Heart left ventricle (tissue), 13 donors: Measurements from ENCODE around the gene TBC1D4.

Experiments
- POLR2A ChIP-seq, 2 donors: fragments of 450-650 bp; IDR thresholded peaks; one replicate each; pipeline ENCODE4 v1.6.1; 2017; ENCODE audit warnings: antibody characterized with exemption in 2 of 2, mild to moderate bottlenecking in 2 of 2, moderate library complexity in 2 of 2
- TF ChIP-seq, protein P1 (sequence below), 12 donors: fragments of 200-600 bp; sonication (generic) in 4 of 12; IDR thresholded peaks; one replicate each; pipeline versions ENCODE4 v1.5.0 to v1.8.0; 2018 to 2022; ENCODE audit warnings: antibody characterized with exemption in 12 of 12, mild to moderate bottlenecking in 5 of 12
- donor health status: ischemic (EF 13 %, LVEDD 7.1; RV severe dilation, severe dysfunction).
- donor health status: DM: no; HTN: yes; CAD: no.
- donor health status: DM: no; HTN: no; CAD: no.
- donor health status: ischemic (EF 25% LVEDD 6.9; RV normal size, moderate dysfunction).
- donor health status: ischemic (EF 25% LVEDD 5.7; RV mildly dilated, moderate dysfunction).
- donor health status: ischemic (EF 35%, LVEDD 5.7; RV mildly dilated, moderate dysfunction).
- donor health status: nonischemic (EF 11% LVEDD 7.7; RV severe dilation, severe dysfunction).
- donor health status: DM: yes; HTN: yes; CAD: no.
- donor health status: PGD.
- donor health status: ischemic (EF 29% LVEDD 5.4; RV normal size, mild dysfunction).
- donor health status: nonischemic (EF 23%, LVEDD 6.1; RV moderate dilation, normal function).

DNA sequence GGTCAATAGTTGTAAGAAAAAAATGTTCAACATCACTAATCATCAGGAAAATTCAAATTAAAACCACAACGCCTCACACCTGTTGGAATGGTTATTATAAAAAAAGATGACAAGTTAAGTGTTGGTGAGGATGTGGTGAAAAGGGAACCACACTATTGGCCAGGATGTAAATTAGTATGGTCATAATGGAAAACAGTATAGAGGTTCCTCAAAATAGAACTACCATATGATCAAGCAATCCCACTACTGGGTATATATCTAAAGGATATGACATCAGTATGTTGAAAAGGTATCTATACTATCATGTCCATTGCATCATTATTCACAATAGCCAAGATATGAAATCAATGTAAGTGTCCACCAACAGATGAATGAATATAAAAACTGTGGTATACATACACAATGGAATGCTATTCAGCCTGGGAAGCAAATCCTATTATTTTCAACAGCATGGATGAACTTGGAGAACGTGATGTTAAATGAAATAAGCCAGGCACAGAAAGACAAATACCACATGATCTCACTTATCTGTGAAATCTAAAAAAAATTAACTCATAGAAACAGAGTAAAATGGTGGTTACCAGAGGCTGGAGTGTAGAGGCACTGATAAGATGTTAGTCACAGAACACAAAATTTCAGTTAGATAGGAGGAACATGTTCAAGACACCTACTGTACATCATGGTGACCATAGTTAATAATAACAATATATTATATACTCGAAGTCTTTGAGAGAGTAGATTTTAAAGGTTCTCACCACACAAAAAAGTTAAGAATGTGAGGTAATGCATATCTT, 56.6 kb downstream of the TBC1D4 start:
- no peak for TF ChIP-seq POLR2A (IDR thresholded peaks at IDR 0.05)
- TF ChIP-seq, protein P1, sequence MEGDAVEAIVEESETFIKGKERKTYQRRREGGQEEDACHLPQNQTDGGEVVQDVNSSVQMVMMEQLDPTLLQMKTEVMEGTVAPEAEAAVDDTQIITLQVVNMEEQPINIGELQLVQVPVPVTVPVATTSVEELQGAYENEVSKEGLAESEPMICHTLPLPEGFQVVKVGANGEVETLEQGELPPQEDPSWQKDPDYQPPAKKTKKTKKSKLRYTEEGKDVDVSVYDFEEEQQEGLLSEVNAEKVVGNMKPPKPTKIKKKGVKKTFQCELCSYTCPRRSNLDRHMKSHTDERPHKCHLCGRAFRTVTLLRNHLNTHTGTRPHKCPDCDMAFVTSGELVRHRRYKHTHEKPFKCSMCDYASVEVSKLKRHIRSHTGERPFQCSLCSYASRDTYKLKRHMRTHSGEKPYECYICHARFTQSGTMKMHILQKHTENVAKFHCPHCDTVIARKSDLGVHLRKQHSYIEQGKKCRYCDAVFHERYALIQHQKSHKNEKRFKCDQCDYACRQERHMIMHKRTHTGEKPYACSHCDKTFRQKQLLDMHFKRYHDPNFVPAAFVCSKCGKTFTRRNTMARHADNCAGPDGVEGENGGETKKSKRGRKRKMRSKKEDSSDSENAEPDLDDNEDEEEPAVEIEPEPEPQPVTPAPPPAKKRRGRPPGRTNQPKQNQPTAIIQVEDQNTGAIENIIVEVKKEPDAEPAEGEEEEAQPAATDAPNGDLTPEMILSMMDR (IDR thresholded peaks at IDR 0.05) = no peak
